ENCODE data around the gene RTN4R. TPM values are rescaled to one million over a fixed set of nuclear protein-coding genes. Genes with fewer than 3 reads are reported as not detected.

The RTN4R gene
- total RNA-seq, 2 experiments from 2014 or later, result 3.1 to 4.0 TPM

DNA sequence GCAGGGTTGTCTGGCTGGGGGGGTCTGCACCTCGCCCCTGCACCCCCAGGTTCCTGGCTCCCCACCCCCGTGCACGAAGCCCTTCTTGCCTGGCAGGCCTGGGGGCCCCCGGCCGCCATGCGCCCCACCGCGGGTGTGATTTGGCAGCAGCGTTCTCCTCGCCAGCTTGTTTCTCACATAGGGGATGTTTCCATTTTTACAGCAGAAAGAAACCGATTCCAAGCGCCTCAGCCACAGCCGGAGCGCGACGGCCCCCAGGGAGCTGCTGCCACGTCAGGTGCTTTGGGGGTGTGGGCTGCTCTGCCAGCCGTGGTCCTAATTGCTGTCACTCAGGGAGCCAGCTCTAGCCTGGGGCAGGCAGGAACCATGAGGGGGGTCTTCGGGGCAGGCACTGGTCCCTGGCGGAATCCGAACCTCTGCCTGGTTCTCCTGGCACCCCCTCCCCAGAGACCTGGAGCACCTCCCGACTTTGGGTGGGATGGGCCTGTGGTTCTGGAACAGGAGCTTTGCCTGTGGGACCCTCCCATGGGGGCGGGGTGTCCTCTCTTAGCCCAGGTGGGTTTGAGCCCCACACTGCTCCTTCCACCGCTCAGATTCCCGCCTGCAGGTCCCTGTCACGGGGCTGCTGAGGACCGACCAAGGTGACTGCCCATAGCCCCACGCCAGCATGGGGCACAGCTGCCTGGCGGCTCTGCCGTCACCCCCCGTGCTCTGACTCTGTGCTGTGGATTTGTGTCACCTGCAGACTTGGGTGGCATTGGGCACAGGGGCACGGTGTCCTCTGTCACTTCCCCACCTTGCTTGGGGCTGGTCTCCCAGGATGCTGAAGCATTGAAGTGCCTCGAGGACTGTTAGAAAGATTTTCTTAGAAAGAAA lies 54.0 kb downstream of the RTN4R start:
- no peaks in the 10 kb centered on the region for H3K4me1 Mint-ChIP-seq
- no peak overlapping the region for H3K4me3 Mint-ChIP-seq
- DNase-seq, result no peak
- H3K27ac Mint-ChIP-seq, result no peak overlapping the region
- ChIA-PET POLR2A (no interaction called here), CTCF (interaction anchor here (0.9 kb wide), 1 partner anchor 18 kb away, joined by 3 read pairs; no protein-coding TSS in a partner anchor)
- no peaks in the 10 kb centered on the region for H3K9me3 Mint-ChIP-seq
- H3K27me3 Mint-ChIP-seq, result no peaks in the 10 kb centered on the region
- H3K36me3 Mint-ChIP-seq (ENCODE audit: low read depth), result no peaks in the 10 kb centered on the region

DNA sequence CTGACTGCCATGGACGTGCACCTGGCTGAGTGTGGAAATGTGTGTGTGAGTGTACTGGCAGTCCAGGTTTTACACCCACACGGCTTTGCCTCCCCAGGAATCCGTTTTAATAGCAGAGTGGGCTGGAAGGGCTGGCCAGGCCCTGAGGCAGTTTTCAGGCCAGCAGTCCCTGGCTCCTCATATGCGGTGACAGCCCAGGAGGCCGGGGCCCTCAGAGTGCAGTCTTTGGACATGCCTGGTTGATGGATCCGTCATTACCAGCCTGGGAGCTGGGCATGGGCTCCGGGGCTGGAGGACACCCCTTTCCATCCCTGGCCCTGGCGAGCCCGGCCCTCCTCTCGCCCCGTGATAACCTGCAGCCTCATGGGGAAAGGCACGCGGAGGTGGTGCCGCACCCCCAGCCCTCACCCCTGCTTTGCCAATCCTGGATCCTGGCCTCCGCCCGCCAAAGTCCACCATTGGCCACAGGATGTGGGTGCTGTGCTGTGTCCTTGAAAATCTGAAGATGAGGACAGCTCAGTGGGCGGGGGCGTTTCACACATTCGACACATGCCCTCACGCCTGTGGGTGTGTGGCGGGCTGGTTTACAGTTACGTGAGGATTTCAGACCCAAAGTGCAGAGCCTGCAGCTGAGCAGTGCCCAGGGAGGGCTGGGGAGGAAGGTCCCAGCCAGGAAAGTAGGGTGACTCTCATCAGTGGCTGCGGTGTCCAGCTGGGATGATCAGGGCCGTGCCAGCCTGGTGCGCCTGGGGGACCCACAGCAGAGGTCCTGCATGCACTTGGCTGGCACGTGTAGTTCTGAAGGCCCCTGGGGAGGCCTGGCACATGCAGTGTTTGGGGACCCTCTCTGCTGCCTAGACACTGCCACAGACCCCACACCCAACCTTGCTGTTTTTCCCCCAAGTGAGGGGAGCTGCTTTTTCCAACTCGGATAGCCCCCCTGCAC lies 55.1 kb downstream of the RTN4R start:
- H3K27me3 Mint-ChIP-seq, result no peaks in the 10 kb centered on the region
- no peaks in the 10 kb centered on the region for H3K9me3 Mint-ChIP-seq
- no peak overlapping the region for H3K4me3 Mint-ChIP-seq
- no peak overlapping the region for H3K27ac Mint-ChIP-seq
- no peak for DNase-seq
- ChIA-PET CTCF (interaction anchor here (0.9 kb wide), 1 partner anchor 19 kb away, joined by 3 read pairs; no protein-coding TSS in a partner anchor), POLR2A (no interaction called here)
- no peaks in the 10 kb centered on the region for H3K36me3 Mint-ChIP-seq (ENCODE audit: low read depth)
- peaks cover 7% of the 10 kb centered on the region for H3K4me1 Mint-ChIP-seq

DNA sequence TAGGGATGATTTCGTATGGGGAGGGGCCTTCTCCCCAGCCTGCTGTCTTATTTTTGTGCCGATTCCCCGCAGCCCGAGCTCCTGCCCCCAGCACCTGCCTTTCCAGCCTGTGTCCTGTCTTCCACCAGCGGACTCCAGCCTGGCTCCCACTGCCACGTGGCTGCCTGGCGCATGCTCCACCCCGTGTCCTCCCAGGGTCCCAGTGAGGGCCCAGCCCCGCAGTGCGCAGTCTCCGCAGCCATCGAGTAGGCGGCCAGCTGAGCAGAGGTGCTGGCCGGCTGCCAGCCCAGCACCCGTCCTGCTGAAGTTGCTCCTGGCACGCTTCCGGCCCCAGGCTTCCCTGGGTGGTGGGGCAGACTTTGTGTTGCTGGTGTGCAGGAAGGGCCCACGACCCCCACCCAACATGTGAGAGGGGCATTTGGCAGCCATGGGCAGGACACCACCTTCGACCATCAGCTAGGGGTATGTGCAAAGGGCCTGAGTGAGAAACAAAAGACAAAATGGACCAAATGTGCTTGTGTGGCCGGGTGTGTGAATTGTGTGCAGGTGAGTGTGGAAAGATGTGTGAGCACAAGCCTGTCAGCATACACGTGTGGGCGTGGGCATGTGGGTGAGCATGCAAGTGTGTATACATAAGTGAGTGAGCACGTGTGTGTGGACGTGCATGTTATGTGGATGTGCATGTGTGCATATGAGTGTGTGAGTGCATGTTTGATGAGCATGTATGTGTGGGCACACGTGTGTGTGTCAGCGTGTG lies 55.9 kb downstream of the RTN4R start:
- ChIA-PET CTCF (interaction anchor here (0.9 to 1.8 kb wide), 2 partner anchors 8 to 17 kb away, joined by 4 to 5 read pairs; no protein-coding TSS in a partner anchor), POLR2A (no interaction called here)
- no peaks in the 10 kb centered on the region for H3K36me3 Mint-ChIP-seq (ENCODE audit: low read depth)
- H3K27ac Mint-ChIP-seq, result no peak overlapping the region
- H3K4me1 Mint-ChIP-seq, result peaks cover 11% of the 10 kb centered on the region
- H3K4me3 Mint-ChIP-seq, result no peak overlapping the region
- no peaks in the 10 kb centered on the region for H3K9me3 Mint-ChIP-seq
- no peak for DNase-seq
- no peaks in the 10 kb centered on the region for H3K27me3 Mint-ChIP-seq

DNA sequence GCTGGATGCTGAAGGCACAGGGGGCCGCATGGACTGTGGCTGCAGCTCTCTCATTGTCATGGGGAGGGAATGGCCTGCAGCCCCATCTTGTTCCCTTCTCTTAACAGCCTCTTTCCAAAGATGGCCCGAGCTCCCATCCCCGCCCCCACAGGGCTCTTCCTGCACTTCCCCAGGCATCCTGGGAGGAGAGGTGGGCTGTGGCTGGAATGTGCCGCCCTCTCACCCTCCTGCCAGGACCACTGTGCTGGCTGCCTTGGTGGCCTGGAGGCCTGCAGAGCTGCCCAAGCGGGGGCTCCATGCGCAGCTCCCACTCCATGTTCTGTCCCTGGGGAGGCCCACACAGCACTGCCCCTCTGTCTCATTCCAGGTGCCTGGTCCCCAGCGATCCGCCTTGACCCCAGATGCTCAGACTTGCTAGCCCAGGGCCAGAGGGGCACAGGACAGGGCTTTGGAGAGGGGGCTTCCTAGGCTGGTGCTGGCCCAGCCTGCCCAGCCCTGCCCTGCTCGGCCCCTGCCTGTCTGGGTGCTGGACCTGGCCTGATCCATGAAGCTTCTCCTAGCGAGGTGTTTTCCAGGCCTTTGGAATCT lies 56.6 kb downstream of the RTN4R start:
- no peaks in the 10 kb centered on the region for H3K36me3 Mint-ChIP-seq (ENCODE audit: low read depth)
- ChIA-PET CTCF (interaction anchor here (0.9 to 1.8 kb wide), 2 partner anchors 9 to 18 kb away, joined by 4 to 5 read pairs; no protein-coding TSS in a partner anchor), POLR2A (no interaction called here)
- DNase-seq, result no peak
- H3K27me3 Mint-ChIP-seq, result no peaks in the 10 kb centered on the region
- H3K4me3 Mint-ChIP-seq, result no peak overlapping the region
- H3K9me3 Mint-ChIP-seq, result no peaks in the 10 kb centered on the region
- H3K27ac Mint-ChIP-seq, result no peak overlapping the region
- H3K4me1 Mint-ChIP-seq, result peaks cover 15% of the 10 kb centered on the region

- no peak overlapping the region for H3K4me3 Mint-ChIP-seq
- DNase-seq, result no peak
- no peaks in the 10 kb centered on the region for H3K9me3 Mint-ChIP-seq
- H3K36me3 Mint-ChIP-seq (ENCODE audit: low read depth), result no peaks in the 10 kb centered on the region
- H3K27me3 Mint-ChIP-seq, result no peaks in the 10 kb centered on the region
- H3K27ac Mint-ChIP-seq, result no peak overlapping the region
- CTCF ChIA-PET, result interaction anchor here (1.8 kb wide), 1 partner anchor 10 kb away, joined by 5 read pairs; no protein-coding TSS in a partner anchor
- POLR2A ChIA-PET, result no interaction called here
- H3K4me1 Mint-ChIP-seq, result peaks cover 21% of the 10 kb centered on the region
Measured at GRCh38 chr22:20210473-20211059, 57.6 kb downstream of the RTN4R start.

GRCh38 chr22:20209761-20210250 lies 58.3 kb downstream of the RTN4R start:
- Mint-ChIP-seq H3K9me3 (no peaks in the 10 kb centered on the region), H3K27ac (no peak overlapping the region), H3K4me1 (peaks cover 23% of the 10 kb centered on the region), H3K36me3 (ENCODE audit: low read depth) (no peaks in the 10 kb centered on the region), H3K27me3 (no peaks in the 10 kb centered on the region), H3K4me3 (no peak overlapping the region)
- CTCF ChIA-PET, result interaction anchor here (1.0 kb wide), 1 partner anchor 15 kb away, joined by 4 read pairs; no protein-coding TSS in a partner anchor
- POLR2A ChIA-PET, result no interaction called here
- no peak for DNase-seq

DNA sequence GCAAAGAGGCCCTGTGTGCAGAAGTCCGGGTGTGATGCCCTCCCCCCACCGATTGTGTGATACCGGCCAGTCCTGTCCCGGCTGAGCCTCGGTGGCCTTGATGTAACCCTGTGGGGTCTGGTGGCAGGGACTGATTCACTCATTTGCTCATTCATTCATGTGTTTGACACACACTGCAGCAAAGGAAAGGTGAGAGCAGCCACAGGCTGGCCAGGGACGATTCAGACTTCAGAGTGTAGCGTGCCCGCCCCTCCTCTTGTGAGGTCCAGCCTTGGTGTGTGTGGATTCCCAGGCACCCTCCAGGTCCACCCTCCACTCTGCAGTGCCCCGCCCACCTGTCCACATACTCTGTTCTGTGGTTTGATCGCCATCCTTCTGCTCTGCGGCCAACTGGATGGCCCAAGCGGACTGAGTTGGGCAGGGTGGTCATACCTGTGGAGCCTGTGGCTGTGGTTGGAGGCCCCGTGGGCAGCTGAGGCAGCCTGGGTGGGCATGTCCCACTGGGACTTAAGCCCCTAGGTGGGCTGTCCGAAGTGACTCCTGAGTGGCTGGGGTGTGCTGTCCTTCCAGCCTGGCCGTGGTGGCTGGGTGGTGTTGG lies 59.3 kb downstream of the RTN4R start:
- ChIA-PET CTCF (no interaction called here), POLR2A (no interaction called here)
- Mint-ChIP-seq H3K27ac (no peak overlapping the region), H3K36me3 (ENCODE audit: low read depth) (no peaks in the 10 kb centered on the region), H3K27me3 (no peaks in the 10 kb centered on the region), H3K4me1 (peaks cover 23% of the 10 kb centered on the region), H3K4me3 (no peak overlapping the region), H3K9me3 (no peaks in the 10 kb centered on the region)
- no peak for DNase-seq

GRCh38 chr22:20207277-20208025 lies 60.7 kb downstream of the RTN4R start:
- Mint-ChIP-seq H3K4me3 (peak overlapping the region; percentile 91), H3K36me3 (ENCODE audit: low read depth) (no peaks in the 10 kb centered on the region), H3K27me3 (no peaks in the 10 kb centered on the region), H3K9me3 (no peaks in the 10 kb centered on the region), H3K4me1 (peaks cover 23% of the 10 kb centered on the region), H3K27ac (peak overlapping the region; percentile 98)
- no peak for DNase-seq
- POLR2A ChIA-PET, result no interaction called here
- CTCF ChIA-PET, result interaction anchor here (1.0 kb wide), 1 partner anchor 30 kb away, joined by 3 read pairs; no protein-coding TSS in a partner anchor

DNA sequence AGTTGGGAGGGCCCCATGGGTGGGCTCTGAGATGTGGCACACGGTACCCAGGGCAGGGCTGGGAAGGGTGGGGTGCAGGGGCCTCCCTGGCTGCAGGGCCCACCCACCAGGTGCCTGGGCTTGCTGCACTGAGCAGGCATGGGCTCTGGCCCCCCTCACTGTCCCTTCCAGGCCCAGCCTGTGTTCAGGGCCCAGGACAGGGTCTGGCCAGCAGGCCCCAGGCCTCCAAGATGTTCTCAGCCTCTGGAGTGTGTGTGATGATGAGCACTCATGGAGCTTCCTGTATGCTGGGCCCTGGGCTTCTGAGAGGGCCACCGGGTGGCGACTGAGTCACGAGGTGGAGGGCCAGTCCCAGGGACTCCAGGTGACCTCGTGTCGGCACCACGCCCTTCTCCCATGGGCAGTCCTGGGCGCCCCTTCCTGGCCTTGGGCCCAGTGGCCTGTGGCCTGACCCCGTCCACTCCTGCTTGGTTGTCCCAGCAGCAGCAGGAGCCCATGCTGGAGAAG lies 61.4 kb downstream of the RTN4R start:
- Mint-ChIP-seq H3K36me3 (ENCODE audit: low read depth) (no peaks in the 10 kb centered on the region), H3K27ac (peak overlapping the region; percentile 98), H3K27me3 (no peaks in the 10 kb centered on the region), H3K4me1 (peaks cover 23% of the 10 kb centered on the region), H3K9me3 (no peaks in the 10 kb centered on the region), H3K4me3 (peak overlapping the region; percentile 91)
- CTCF ChIA-PET, result interaction anchor here (1.0 kb wide), 1 partner anchor 30 kb away, joined by 3 read pairs; no protein-coding TSS in a partner anchor
- POLR2A ChIA-PET, result no interaction called here
- peak; percentile 27 for DNase-seq

GRCh38 chr22:20205964-20206708 lies 62.0 kb downstream of the RTN4R start:
- peak overlapping the region; percentile 91 for H3K4me3 Mint-ChIP-seq
- CTCF ChIA-PET, result interaction anchor here (1.0 kb wide), 1 partner anchor 31 kb away, joined by 3 read pairs; no protein-coding TSS in a partner anchor
- no peaks in the 10 kb centered on the region for H3K27me3 Mint-ChIP-seq
- peak; percentile 78 for DNase-seq
- H3K9me3 Mint-ChIP-seq, result no peaks in the 10 kb centered on the region
- H3K4me1 Mint-ChIP-seq, result peaks cover 23% of the 10 kb centered on the region
- POLR2A ChIA-PET, result no interaction called here
- H3K36me3 Mint-ChIP-seq (ENCODE audit: low read depth), result no peaks in the 10 kb centered on the region
- peak overlapping the region; percentile 98 for H3K27ac Mint-ChIP-seq

All from activated CD4-positive, alpha-beta T cell treated with anti-CD3 and anti-CD28 coated beads, Interleukin-2, amount 10 ng/mL, durations not matched to agents 7 days and 5 days (primary cell).